Thyroid gland (tissue), 4 donors: ENCODE measurements around the gene CDH22.

Source experiments
- POLR2A ChIP-seq, 2 donors: fragments of 450-650 bp; IDR thresholded peaks; one replicate each; pipeline ENCODE4 v1.6.1; 2017; ENCODE audit warnings: antibody characterized with exemption in 2 of 2, mild to moderate bottlenecking in 2 of 2, moderate library complexity in 1 of 2
- TF ChIP-seq, protein P1 (sequence below), 6 experiments: fragments of 200-600 bp in 3 of 6; fragments of 450-650 bp in 3 of 6; sonication (generic) in 3 of 6; IDR thresholded peaks; one replicate each; pipeline ENCODE4 v1.5.1; 2016 to 2019; ENCODE audit warnings: antibody characterized with exemption in 6 of 6, mild to moderate bottlenecking in 2 of 6, inconsistent platforms in 1 of 6, moderate library complexity in 1 of 6

DNA sequence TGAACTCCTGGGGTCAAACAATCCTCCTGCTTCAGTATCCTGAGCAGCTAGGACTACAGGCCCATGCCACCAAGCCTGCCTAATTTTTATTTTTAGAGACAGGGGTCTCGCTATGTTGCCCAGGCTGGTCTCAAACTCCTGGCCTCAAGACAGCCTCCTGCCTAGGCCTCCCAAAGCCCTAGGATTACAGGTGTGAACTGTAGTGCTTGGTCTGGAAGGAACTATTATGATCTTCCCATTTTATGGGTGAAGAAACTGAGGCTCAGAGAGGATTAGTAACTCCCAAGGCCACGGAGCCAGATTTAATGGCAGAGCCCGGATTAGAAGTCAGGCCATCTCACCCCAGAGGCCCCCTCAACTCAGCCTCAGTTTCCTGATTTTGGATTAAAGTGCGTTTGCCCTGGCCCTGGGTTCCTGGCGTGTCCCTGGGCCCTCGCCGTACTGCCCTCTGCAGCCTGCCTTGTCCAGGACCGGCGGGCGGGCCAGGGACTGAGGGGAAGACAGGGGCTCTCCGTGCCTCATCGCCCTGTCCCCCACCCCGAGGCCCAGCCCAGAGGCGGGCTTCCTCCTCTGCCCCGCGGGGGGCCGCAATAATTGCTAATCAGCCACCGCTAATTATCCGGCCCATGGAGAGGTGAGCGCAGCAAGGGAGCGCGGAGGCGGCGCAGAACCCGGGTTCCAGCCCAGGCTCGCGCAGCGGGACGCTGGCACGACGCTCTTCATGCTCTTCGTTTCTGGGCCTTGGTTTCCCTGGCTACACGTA is 155.3 kb downstream of the CDH22 start:
- TF ChIP-seq POLR2A (IDR thresholded peaks at IDR 0.05) = no peak
- TF ChIP-seq, protein P1, sequence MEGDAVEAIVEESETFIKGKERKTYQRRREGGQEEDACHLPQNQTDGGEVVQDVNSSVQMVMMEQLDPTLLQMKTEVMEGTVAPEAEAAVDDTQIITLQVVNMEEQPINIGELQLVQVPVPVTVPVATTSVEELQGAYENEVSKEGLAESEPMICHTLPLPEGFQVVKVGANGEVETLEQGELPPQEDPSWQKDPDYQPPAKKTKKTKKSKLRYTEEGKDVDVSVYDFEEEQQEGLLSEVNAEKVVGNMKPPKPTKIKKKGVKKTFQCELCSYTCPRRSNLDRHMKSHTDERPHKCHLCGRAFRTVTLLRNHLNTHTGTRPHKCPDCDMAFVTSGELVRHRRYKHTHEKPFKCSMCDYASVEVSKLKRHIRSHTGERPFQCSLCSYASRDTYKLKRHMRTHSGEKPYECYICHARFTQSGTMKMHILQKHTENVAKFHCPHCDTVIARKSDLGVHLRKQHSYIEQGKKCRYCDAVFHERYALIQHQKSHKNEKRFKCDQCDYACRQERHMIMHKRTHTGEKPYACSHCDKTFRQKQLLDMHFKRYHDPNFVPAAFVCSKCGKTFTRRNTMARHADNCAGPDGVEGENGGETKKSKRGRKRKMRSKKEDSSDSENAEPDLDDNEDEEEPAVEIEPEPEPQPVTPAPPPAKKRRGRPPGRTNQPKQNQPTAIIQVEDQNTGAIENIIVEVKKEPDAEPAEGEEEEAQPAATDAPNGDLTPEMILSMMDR (IDR thresholded peaks at IDR 0.05) = no peak
